ENCODE results near the gene RGSL1. TPM values are rescaled to one million over a fixed set of nuclear protein-coding genes. Genes with fewer than 3 reads are reported as not detected.

The RGSL1 gene
- total and polyA plus RNA-seq, 3 experiments from 2014 or later = not detected

DNA sequence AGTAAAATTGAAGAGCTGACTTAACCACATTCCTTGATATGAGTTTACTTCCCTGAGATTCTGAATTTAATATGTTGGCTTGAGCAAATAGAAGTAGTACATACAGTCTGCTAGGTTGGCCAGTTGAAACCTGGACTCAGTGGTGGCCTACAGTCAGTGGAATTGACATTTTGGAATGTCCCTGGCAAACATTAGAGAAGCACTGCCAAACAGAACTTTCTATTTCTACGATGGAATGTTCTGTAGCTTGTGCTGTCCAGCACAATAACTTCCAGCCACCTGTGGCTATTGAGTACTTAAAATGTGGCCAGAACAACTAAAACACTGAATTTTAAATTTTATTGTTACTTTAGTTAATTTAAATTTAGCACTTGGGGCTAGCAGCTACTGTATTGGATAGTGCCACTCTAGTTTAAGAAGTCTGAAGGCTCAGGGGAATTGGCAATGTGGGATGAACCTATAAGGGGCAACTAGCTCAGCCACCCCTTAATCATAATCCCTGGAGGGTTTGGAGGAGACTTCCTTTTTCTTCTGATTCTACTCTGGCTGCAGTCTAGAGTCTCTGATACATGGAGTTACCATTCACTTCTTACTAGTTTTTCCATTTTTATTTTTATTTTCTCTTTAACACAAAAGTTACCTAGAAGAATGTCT is 39.2 kb upstream of the RGSL1 start:
- ChIA-PET CTCF (interaction anchor here (1.2 kb wide), 1 partner anchor 268 kb away, joined by 3 read pairs; no protein-coding TSS in a partner anchor), POLR2A (no interaction called here)
- Histone ChIP-seq H3K9me3 (ENCODE audit: low read length) (no peaks in the 10 kb centered on the region), H3K36me3 (ENCODE audit: insufficient read depth, low read length) (no peaks in the 10 kb centered on the region), H3K27ac (ENCODE audit: low read depth, low read length) (no peak overlapping the region), H3K27me3 (ENCODE audit: insufficient read depth, low read length, poor library complexity, severe bottlenecking) (peaks cover 3% of the 10 kb centered on the region), H3K4me1 (ENCODE audit: insufficient read depth, low read length) (no peaks in the 10 kb centered on the region), H3K4me3 (ENCODE audit: low read length) (no peak overlapping the region)
- H3K27ac Mint-ChIP-seq = no peak overlapping the region
- peaks cover 0 to 6% (median 2%) of the 10 kb centered on the region in 5 donors for H3K9me3 Mint-ChIP-seq
- DNase-seq = no peak
- H3K4me3 Mint-ChIP-seq = no peak overlapping the region
- no peaks in the 10 kb centered on the region for H3K4me1 Mint-ChIP-seq
- H3K36me3 Mint-ChIP-seq = no peaks in the 10 kb centered on the region
- H3K27me3 Mint-ChIP-seq = peaks cover 21 to 53% of the 10 kb centered on the region in 2 donors

GRCh38 chr1:182413486-182413885 is 36.5 kb upstream of the RGSL1 start:
- no peaks in the 10 kb centered on the region for H3K9me3 ChIP-seq (ENCODE audit: low read length)
- H3K27me3 ChIP-seq (ENCODE audit: insufficient read depth, low read length, poor library complexity, severe bottlenecking) = no peaks in the 10 kb centered on the region
- no peak for DNase-seq
- Mint-ChIP-seq H3K4me3 (no peak overlapping the region), H3K4me1 (no peaks in the 10 kb centered on the region), H3K9me3 (no peaks in the 10 kb centered on the region), H3K36me3 (no peaks in the 10 kb centered on the region), H3K27ac (no peak overlapping the region), H3K27me3 (peaks cover 7 to 39% of the 10 kb centered on the region in 2 donors)
- no peaks in the 10 kb centered on the region for H3K4me1 ChIP-seq (ENCODE audit: insufficient read depth, low read length)
- CTCF ChIA-PET = interaction anchor here (0.9 to 2.1 kb wide), 2 partner anchors 17 to 271 kb away, joined by 3 to 4 read pairs; no protein-coding TSS in a partner anchor
- no peaks in the 10 kb centered on the region for H3K36me3 ChIP-seq (ENCODE audit: insufficient read depth, low read length)
- H3K4me3 ChIP-seq (ENCODE audit: low read length) = no peak overlapping the region
- H3K27ac ChIP-seq (ENCODE audit: low read depth, low read length) = no peak overlapping the region
- POLR2A ChIA-PET = no interaction called here

DNA sequence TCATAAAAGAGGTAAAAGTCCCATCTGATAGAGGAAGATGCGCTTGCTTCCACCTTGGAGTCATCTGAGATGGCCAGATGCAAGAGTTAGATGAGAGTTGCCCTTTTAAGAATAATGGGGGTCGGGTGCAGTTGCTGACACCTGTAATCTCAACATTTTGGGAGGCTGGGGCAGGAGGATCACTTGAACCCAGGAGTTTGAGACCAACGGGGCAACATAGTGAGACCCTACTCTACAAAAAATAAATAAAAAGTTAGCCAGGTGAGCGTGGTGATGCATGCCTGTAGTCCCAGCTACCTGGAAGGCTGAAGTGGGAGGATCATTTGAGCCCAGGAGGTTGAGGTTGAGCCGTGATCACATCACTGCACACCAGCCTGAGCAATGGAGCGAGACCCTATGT is 36.0 kb upstream of the RGSL1 start:
- no peaks in the 10 kb centered on the region for H3K9me3 ChIP-seq (ENCODE audit: low read length)
- H3K4me3 ChIP-seq (ENCODE audit: low read length) = no peak overlapping the region
- Mint-ChIP-seq H3K4me1 (no peaks in the 10 kb centered on the region), H3K27me3 (peaks cover 7 to 34% of the 10 kb centered on the region in 2 donors), H3K4me3 (no peak overlapping the region), H3K27ac (no peak overlapping the region), H3K9me3 (no peaks in the 10 kb centered on the region), H3K36me3 (no peaks in the 10 kb centered on the region)
- POLR2A ChIA-PET = no interaction called here
- no peaks in the 10 kb centered on the region for H3K27me3 ChIP-seq (ENCODE audit: insufficient read depth, low read length, poor library complexity, severe bottlenecking)
- DNase-seq = no peak
- no peaks in the 10 kb centered on the region for H3K4me1 ChIP-seq (ENCODE audit: insufficient read depth, low read length)
- CTCF ChIA-PET = no interaction called here
- no peaks in the 10 kb centered on the region for H3K36me3 ChIP-seq (ENCODE audit: insufficient read depth, low read length)
- no peak overlapping the region for H3K27ac ChIP-seq (ENCODE audit: low read depth, low read length)

DNA sequence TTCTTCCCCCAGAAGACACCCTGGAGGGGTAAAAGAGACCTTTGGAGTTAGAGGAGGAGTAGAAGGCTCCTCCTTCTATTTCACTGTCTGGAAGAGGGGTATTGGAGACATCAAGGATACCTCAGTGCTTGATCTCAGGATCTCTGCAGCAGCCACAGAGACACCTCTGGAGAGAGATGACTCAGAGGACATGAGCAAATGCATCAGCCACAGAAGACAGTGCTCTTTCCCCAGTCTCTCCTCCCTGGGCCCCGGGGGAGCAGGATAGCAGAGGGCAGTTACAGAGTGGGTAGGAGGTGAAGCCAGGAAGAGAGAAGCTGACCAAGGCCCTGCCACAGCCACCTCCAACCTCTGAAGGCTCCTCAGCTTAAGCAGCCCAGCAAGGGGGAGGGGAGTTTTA is 34.2 kb upstream of the RGSL1 start:
- Mint-ChIP-seq H3K4me1 (no peaks in the 10 kb centered on the region), H3K27me3 (peaks cover 7 to 24% of the 10 kb centered on the region in 2 donors), H3K36me3 (no peaks in the 10 kb centered on the region), H3K27ac (no peak overlapping the region), H3K4me3 (no peak overlapping the region), H3K9me3 (no peaks in the 10 kb centered on the region)
- Histone ChIP-seq H3K9me3 (ENCODE audit: low read length) (no peaks in the 10 kb centered on the region), H3K36me3 (ENCODE audit: insufficient read depth, low read length) (no peaks in the 10 kb centered on the region), H3K4me1 (ENCODE audit: insufficient read depth, low read length) (no peaks in the 10 kb centered on the region), H3K27me3 (ENCODE audit: insufficient read depth, low read length, poor library complexity, severe bottlenecking) (no peaks in the 10 kb centered on the region), H3K27ac (ENCODE audit: low read depth, low read length) (no peak overlapping the region), H3K4me3 (ENCODE audit: low read length) (no peak overlapping the region)
- CTCF ChIA-PET = no interaction called here
- no peak for DNase-seq
- POLR2A ChIA-PET = no interaction called here

- Histone ChIP-seq H3K9me3 (ENCODE audit: low read length) (no peaks in the 10 kb centered on the region), H3K36me3 (ENCODE audit: insufficient read depth, low read length) (no peaks in the 10 kb centered on the region), H3K27me3 (ENCODE audit: insufficient read depth, low read length, poor library complexity, severe bottlenecking) (no peaks in the 10 kb centered on the region), H3K4me3 (ENCODE audit: low read length) (no peak overlapping the region), H3K27ac (ENCODE audit: low read depth, low read length) (no peak overlapping the region), H3K4me1 (ENCODE audit: insufficient read depth, low read length) (peaks cover 20% of the 10 kb centered on the region)
- Mint-ChIP-seq H3K27ac (peak overlapping the region; percentile 55 to 91 (median 79)), H3K9me3 (no peaks in the 10 kb centered on the region), H3K4me1 (peaks cover 26 to 38% (median 26%) of the 10 kb centered on the region in 3 donors), H3K36me3 (no peaks in the 10 kb centered on the region), H3K27me3 (peaks cover 2 to 11% of the 10 kb centered on the region in 2 donors), H3K4me3 (peak overlapping the region in 1 of 7 donors; percentile 83)
- no peak for DNase-seq
- CTCF ChIA-PET = no interaction called here
- POLR2A ChIA-PET = no interaction called here
Observed at GRCh38 chr1:182426442-182427430, 23.2 kb upstream of the RGSL1 start.

DNA sequence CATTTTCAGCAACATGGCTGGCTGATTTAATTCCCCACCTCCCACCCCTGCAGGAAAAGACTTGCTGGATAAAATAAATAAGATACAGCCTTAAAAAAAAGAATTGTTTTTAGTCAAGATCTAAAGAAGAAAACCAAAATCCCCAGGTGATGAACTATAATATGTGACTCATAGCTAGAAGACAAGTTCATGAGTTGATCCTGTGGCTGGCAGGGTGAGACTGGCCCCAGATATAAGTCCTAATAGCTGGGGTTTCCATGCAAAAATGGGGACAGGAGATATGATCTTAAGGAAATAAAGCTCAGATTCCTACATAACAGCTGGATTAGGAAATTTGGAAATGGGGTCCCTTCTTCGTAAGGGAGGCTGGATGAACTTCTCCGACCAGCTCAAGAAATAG is 21.9 kb upstream of the RGSL1 start:
- H3K4me3 ChIP-seq (ENCODE audit: low read length) = no peak overlapping the region
- CTCF ChIA-PET = no interaction called here
- peaks cover 0 to under 1% of the 10 kb centered on the region in 2 donors for H3K27me3 Mint-ChIP-seq
- no peaks in the 10 kb centered on the region for H3K9me3 ChIP-seq (ENCODE audit: low read length)
- peaks cover 20% of the 10 kb centered on the region for H3K4me1 ChIP-seq (ENCODE audit: insufficient read depth, low read length)
- no peak overlapping the region for H3K4me3 Mint-ChIP-seq
- no peaks in the 10 kb centered on the region for H3K27me3 ChIP-seq (ENCODE audit: insufficient read depth, low read length, poor library complexity, severe bottlenecking)
- POLR2A ChIA-PET = no interaction called here
- H3K36me3 ChIP-seq (ENCODE audit: insufficient read depth, low read length) = no peaks in the 10 kb centered on the region
- DNase-seq = no peak
- H3K27ac ChIP-seq (ENCODE audit: low read depth, low read length) = no peak overlapping the region
- H3K9me3 Mint-ChIP-seq = no peaks in the 10 kb centered on the region
- no peaks in the 10 kb centered on the region for H3K36me3 Mint-ChIP-seq
- peaks cover 26 to 38% (median 28%) of the 10 kb centered on the region in 3 donors for H3K4me1 Mint-ChIP-seq
- H3K27ac Mint-ChIP-seq = peak overlapping the region in 3 of 8 donors; percentile 10 to 67 (median 33)

DNA sequence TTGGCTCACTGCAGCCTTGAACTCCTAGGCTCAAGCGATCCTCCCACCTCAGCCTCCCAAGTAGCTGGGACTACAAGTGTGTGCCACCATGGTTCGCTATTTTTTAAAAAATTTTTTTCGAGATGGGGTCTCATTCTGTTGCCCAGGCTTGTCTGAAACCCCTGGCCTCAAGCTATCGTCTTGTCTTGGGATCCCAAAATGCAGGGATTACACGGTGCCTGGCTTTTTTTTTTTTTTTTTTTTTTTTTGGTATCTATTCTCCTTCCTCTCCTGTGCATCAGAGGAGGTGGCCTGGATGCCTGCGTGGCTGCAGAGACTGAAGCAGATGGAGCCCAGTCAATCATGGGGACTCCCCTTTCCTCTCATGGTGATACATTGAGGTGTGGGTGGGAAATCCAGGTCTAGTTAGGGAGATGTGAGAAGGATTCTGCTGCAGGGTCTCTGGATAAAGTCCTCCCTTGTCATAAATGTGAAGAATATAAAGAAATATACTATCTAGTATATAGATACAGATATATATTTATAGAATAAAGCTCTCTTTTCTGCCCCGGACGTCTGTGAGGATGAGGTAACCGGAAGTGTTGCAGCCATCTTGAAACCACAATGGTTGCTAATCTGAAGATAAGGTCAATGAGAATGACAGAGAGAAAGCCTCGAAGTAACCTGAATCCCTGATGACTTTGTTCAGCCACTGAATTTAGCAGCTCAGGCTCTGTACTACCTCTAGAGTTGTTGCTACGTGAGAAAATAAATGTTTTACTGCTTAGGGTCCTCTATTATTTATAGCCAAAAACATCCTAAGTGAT is 19.5 kb upstream of the RGSL1 start:
- POLR2A ChIA-PET = no interaction called here
- H3K4me3 ChIP-seq (ENCODE audit: low read length) = no peak overlapping the region
- Mint-ChIP-seq H3K4me1 (peaks cover 26 to 38% (median 28%) of the 10 kb centered on the region in 3 donors), H3K27ac (peak overlapping the region in 4 of 8 donors; percentile 35 to 80 (median 72)), H3K36me3 (no peaks in the 10 kb centered on the region), H3K9me3 (no peaks in the 10 kb centered on the region), H3K4me3 (peak overlapping the region in 3 of 7 donors; percentile 3 to 49 (median 35)), H3K27me3 (no peaks in the 10 kb centered on the region)
- H3K27ac ChIP-seq (ENCODE audit: low read depth, low read length) = no peak overlapping the region
- DNase-seq = peak; percentile 10 to 65 (median 32)
- no peaks in the 10 kb centered on the region for H3K36me3 ChIP-seq (ENCODE audit: insufficient read depth, low read length)
- H3K9me3 ChIP-seq (ENCODE audit: low read length) = no peaks in the 10 kb centered on the region
- peaks cover 20% of the 10 kb centered on the region for H3K4me1 ChIP-seq (ENCODE audit: insufficient read depth, low read length)
- no peaks in the 10 kb centered on the region for H3K27me3 ChIP-seq (ENCODE audit: insufficient read depth, low read length, poor library complexity, severe bottlenecking)
- CTCF ChIA-PET = interaction anchor here (0.7 to 1.0 kb wide), 2 partner anchors 17 to 23 kb away, joined by 3 to 4 read pairs; no protein-coding TSS in a partner anchor
